Measurements from ENCODE around the gene TRIM51.

- no peak for TF ChIP-seq EZH2 (IDR thresholded peaks at IDR 0.05; ENCODE audit: borderline replicate concordance, insufficient read depth, low read depth, low read length, poor library complexity, severe bottlenecking)
- TF ChIP-seq CTCF (IDR thresholded peaks at IDR 0.05), result no peak
These were observed 34.1 kb upstream of the TRIM51 start for GRCh38 chr11:55849037-55849436.
